Occipital lobe (tissue), 2 donors: ENCODE results near the gene SLC30A1. TPM values are rescaled to one million over a fixed set of nuclear protein-coding genes. Genes with fewer than 3 reads are reported as not detected.

Source experiments
- DNase-seq: peaks from one replicate; lab custom pipeline; 2025; lab: John Stamatoyannopoulos, UW
- total RNA-seq: library from RNA; depleted of rRNA; stranded (reverse); fragments of >200 nt; gene quantifications from one replicate; pipeline ENCODE4 v1.2.3, GENCODE V29; 2014

The SLC30A1 gene
- total RNA-seq, 1 donor from 2014 or later: 21.8 TPM

DNA sequence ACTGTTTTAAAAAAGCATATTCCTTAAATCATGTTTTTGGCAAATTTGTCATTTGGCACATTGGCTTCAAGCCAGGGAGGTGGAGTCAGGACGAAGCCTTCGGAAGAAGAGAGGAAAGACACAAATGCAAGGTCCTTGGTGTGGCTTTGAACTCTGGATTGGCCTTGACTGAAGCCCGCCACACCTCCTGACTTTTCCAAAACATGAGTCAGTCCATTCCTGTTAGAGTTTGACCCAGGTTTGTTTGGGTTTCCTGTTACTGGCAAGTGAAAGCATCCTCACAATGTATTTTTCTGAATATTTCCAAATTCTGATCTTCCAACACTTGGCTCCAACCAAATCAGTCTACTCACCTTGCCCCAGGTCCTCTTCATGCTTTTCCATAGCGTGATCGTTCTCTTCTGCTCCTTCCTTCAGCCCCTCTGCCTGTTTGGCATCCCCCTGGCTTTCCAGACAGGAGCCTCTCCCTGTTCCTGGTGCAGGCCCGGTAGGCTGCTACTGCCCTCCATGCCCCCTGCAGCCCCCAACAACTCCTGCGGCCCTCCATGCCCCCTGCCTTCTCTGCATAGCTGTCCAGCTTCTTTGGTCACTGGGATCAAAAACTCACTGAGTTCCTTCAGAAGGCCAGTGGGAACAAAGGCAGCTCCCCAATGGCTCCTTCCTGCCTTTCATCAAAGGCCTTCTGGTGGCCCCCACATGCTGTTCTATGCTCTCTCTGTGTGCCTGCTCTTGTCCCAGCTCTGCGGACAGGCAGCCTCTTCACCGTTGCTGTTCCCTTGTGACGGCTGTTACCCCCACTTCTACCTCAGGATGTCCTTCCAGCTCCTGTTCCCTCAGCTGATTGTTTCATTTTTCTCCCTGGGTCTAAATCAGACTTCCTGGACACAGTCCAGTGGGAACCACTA lies 30.4 kb upstream of the SLC30A1 start:
- DNase-seq: no peak

DNA sequence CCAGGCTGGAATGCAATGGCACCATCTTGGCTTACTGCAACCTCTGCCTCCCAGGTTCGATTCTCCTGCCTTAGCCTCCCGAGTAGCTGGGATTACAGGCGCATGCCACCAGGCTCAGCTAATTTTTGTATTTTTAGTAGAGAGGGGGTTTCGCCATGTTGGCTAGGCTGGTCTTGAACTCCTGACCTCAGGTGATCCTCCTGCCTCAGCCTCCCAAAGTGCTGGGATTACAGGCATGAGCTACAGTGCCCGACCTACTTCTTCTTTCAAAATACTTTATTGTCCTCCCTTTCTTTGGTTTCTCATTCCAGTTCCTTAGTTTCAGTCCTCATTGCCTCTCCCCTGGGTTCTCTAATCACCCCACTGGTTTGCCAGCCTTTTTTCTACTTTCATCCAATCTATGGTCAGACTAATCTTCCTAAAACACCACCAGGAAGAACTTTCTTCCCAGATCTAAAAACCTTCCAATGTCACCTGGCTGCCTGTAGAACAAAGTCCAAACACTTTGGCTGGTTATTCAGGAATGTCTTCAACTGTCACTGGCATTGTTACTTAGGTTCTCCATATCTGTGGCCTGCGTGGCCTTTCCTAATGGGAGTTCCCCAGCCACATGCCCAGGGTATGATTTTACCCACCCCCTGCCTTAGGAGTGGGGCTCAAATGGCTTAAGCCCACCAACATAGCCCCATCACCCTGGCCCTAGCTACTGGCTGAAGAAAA lies 29.0 kb upstream of the SLC30A1 start:
- DNase-seq: no peak

DNA sequence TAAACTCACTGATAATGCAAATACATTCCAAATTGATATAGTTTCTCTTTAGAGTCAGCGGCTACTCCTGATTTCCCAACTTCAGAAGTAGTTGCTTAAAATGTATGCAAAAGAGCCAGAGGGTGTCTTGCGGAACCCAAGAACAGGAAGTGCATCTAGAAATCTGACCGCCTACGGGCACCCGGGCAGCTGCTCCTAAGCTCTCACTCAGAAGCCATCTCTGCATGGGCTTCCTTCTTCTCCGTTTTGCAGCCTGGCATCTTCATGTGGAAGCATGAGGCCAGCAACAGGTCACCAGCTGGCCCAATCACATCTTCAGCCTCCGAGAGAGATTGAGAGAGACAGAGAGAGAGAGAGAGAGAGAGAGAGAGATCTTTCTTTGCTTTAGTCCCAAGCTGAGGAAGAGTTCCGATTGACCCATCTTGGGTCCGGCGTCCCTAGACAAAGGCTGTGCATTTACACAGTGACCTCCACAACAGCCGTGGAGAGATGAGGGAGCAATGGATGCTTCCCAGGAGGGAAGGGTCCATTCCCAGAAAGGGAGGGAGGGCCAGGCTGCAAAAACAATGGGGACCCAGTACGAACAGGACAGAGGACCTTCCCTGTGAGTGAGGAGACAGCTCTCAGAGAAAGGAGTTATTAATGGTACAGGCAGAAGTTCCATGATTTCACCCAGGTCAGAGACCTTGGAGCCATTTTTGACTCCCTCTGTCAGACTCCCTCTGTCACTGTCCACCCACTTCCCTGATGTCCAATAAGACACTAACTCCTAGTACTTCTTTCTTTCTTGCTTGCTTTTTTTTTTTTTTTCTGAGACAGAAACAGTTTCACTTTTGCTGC lies 28.2 kb upstream of the SLC30A1 start:
- DNase-seq: no peak

DNA sequence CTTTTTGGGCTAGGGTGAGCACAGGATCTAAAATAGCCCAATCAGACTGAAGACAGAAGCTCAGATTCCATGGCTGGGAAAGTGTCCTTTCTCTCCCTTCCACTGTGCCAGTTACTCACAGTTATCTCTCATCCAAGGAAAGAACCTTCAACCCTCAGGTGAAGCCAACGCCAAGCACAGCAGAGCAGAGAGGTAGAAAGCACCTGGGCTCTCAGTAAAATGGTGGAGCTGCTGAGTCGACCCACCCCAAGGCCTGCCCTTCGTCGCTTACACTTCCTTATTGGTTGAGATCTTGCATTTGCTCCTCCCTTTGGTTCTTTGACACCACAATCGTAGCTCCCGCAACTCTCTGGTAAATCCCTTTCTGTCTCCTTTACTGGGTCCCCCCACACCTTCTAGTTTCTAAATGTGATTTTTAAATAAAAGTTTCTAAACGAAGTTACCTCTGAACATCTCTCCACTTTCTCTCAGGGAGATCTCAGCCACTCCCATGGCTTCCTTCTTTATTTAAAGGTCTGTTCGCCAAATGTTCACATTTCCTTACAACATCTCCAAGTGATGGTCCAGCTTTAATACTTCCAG lies 27.5 kb upstream of the SLC30A1 start:
- no peak for DNase-seq

DNA sequence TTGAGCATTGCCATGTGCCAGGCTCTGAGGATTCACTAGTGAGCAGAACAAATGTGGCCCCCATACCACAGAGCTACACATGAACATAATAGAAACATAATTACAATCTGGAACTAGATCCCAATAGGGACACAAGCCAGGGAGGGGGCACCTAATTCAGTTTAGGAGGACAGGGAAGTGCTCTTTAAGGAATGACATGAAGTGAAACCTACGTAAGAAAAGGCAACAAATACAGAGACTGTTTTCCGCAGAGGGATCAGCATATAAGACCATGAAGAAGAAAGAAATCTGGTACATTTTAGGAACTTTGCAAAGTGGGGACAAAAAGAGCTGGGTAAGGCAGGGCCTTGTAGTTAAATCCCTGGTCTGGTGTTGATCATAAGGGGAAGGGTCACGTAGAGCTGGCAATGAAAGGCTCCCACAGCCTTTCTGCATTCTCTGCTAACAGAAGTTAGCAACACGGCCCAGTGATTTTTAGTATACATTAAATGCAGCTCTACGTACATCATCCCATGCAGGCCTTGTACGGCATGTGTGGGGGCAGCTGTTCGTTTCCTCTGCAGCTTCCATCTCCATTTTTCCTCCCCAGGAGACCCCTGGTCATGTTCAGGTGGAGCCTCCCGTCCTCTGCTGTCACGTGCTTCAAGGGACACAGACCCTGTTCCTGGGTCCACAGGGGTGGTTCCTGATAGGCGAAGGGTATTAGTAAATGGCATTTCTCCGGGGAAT lies 26.8 kb upstream of the SLC30A1 start:
- no peak for DNase-seq

DNA sequence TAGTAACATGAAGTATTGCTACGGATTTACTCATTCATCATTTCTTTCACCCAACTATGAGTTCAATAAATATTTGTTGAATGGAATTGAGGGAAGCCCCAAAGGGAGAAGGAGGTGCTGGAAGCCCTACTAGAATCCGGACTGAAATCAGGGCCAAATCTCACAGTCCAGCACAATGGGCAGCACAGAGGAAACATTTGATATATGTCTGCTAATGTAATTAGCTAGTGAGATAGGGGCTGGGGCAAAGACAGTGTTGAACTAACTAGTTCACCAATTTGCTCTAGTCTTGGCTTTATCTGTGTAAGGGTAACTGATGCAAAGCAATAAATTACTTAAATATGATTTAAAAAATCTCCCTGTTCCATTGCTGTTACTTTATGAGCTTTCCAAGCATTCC lies 26.1 kb upstream of the SLC30A1 start:
- DNase-seq: no peak

DNA sequence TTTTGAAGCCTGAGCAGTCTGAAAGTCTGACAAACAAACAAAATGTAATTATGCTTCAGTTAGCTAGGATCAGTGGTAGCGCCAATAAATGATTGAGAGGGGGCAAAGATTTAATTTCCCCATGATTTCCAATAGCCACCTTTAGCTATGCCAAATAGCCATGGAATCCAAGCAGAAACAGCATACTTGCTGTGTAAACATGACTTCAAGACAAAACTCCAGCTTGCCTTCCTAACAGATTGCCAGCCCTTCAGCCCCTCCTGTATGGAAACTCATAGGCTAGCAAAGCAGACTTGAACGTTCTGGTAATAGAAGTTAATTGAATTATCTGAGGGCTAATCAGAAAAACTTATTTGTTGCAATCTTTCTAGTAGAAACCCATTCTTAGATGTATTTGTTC lies 25.6 kb upstream of the SLC30A1 start:
- no peak for DNase-seq

DNA sequence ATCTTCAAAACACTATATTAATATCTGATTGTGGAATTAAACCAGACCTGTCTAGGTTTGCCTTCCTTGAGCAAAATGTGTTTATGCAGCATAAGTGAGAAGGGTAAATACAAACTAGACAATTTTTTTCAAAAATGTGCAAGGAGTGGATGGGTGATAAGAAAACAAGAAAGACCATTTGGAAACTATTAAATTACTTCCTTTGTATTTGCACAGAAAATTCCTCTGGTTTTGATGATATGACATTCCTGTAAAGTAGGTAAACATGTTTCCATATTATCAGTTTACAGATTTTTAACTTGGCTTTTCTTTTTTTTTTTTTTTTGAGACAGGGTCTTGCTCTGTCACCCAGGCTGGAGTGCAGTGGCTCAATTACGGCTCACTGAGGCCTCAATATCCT lies 24.8 kb upstream of the SLC30A1 start:
- DNase-seq: no peak

DNA sequence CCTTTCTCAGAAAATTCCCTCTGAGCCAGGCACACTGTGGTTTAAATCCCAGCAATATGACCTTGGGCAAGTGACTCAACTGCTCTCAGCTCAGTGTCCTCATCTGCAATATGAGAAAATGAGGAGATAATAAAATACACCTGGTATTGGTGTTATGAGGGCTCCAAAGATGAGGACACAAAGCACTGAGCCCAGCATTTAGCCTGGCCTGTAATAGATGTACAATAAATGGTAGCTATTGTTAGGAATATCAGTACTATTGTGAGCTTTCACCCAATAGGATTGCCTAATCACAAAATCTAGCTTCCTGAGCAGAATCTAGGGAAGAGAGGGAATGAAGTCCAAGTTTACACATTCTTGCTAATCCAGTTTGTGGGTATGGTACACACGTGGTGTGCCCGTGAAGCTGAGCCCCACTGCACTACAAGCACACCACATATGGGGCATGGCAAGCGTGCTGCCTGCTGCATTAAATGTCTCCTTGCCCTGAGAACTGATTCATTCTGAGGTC lies 24.3 kb upstream of the SLC30A1 start:
- no peak for DNase-seq

DNA sequence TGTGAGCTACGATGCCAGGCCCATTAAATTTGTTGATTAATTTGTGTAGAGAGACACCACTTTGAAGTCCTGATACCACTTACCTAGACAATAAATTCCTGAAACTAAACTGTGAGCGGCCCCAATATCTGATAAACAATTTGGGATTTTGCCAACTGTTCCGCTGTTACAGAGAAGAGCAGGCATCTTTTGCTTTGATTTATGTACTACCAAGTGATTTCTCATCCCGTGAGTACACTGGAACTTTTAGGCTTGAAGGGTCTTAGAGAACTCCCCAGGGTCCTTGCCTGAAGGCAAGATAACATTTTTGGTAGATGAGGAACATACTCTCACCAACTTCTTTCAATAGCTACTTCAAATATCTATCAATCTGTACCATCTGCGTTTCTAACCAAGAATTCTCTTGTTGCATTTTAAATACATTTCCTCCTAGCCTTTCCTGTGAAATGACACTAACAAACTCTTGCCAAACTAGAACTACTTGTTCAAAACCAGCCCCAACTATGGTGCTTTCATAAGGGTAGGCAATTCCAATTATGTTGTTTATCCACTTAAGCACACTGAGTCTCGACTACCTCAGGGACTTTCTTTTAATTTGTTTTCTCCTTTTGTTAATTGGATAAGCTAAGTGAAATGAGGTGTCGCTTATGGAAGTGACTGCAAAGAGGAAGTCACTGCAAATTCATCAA lies 23.2 kb upstream of the SLC30A1 start:
- no peak for DNase-seq

DNA sequence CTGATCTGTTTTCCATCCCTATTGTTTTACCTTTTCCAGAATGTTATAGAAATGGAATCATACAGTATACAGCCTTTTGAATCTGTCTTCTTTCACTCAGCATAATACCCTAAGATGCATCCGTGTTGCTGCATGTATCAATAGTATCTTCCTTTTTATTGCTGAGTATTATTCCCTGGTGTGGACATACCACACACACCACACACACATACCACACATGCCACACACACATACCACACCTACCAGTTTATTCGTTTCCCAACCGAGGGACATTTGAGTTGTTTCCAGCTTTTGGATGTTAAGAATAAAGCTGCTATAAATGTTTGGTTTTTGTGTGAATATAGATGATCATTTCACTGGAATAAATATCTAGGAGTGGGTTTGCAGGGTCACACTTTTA lies 22.2 kb upstream of the SLC30A1 start:
- no peak for DNase-seq

DNA sequence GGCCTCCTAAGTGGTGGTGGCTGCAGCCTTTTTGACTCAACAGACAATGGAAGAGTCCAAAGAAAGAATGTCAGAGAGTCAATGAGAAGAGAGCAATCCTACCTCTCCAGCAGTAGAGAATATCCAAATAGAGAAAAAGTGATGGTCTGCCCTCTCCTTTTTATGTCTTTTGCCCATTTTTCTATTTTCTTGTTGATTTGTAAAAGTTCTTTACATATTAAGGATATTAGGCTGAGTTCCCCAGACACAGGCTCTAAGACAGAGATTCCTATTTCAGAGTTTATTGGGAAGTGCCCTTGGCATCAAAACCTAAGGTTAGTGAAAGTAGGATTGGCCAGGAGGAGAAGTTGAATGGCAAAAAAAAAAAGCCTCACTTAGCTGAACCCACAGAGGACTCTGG lies 20.3 kb upstream of the SLC30A1 start:
- DNase-seq: no peak

DNA sequence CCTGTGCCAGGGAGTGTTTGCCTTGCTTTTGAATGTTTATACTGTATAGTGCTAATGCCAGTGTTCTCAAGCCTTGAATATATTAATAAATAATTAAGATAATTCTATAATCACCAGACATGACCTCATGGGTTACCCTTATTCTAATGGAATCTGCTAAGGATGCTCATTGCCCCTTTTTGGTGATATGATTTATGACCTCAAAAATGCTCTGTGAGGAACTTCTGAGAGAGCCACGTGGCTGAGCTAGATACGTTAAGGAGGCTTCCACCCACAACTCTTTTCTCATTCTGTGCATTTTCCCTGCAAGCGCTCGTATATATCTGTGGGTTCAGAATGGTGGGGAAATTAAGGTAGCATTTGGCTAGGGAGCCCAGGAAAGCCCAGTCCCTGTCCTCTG lies 19.6 kb upstream of the SLC30A1 start:
- no peak for DNase-seq

DNA sequence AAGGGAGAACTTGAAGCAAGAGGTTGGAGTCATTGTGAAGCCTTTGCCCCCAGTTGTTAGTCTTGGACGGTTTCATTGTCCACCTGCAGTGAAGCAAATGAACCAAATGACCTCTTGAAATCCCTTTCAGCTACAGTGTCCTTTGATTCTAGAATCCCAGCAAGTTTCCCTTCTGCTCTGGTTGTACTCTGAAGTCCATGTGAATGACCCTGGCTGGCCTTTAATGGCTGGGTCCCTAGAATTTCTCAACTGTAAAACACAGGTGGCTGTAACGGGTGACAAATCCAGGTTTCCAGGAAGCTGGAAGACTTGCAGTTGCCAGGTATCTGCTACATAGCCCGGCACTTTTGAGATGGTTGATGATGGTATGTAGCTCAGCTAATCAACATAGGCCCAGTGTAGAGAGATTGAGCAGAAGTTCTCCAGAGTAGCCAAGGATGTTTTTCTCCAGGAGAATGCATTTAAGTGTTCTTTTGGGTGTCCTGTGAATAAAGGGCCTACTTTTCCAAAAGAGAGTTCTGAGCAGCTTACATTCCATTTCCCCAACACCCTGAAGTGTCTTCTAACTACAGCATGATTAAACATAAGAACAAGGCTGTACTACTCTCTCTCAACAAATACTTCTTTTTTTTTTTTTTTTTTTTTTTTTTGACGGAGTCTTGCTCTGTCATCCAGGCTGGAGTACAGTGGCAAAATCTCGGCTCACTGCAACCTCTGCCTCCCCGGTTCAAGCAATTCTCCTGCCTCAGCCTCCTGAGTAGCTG lies 17.6 kb upstream of the SLC30A1 start:
- DNase-seq: no peak

DNA sequence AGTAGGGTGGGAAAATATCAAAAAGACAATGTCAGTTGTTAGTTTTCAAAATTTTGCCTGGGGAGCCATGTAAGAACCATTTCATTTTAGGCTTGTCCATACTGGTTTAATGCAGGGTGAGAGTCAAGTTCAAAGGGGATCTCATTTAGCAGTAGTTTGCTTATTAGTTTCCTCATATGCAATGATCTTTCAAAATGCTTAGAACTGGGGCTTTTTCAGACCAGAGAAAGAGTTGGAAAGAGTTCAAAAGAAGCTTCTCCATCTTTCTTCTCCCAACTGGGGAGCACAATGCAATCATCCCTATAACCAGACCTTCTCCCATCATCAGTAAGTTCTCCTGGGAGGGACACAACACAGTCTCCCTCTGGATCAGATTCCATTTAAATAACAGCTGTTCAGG lies 16.5 kb upstream of the SLC30A1 start:
- no peak for DNase-seq

DNA sequence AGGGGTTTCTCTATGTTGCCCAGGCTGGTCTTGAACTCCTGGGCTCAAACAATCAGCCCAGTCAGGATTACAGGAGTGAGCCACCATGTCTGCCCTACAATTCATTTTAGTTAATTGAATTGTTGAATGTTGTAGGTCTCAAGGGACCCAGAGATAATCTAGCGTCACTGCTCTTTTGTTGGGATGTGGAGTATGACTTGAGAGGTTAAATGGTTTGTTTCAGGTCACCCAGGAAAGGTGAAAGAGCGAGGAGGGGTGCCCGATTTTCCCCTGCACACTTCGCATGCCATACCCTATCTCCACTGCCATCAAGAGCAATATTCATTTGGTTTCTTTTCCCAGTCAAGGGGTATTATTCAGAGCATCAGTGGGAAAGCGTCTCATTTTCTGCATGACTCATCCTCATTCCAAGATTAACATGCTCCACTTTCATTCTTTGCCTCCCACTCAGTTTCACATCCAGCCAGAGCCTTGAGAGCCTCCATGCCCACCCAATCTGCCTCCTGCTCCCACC lies 13.1 kb upstream of the SLC30A1 start:
- DNase-seq: peak; percentile 20

DNA sequence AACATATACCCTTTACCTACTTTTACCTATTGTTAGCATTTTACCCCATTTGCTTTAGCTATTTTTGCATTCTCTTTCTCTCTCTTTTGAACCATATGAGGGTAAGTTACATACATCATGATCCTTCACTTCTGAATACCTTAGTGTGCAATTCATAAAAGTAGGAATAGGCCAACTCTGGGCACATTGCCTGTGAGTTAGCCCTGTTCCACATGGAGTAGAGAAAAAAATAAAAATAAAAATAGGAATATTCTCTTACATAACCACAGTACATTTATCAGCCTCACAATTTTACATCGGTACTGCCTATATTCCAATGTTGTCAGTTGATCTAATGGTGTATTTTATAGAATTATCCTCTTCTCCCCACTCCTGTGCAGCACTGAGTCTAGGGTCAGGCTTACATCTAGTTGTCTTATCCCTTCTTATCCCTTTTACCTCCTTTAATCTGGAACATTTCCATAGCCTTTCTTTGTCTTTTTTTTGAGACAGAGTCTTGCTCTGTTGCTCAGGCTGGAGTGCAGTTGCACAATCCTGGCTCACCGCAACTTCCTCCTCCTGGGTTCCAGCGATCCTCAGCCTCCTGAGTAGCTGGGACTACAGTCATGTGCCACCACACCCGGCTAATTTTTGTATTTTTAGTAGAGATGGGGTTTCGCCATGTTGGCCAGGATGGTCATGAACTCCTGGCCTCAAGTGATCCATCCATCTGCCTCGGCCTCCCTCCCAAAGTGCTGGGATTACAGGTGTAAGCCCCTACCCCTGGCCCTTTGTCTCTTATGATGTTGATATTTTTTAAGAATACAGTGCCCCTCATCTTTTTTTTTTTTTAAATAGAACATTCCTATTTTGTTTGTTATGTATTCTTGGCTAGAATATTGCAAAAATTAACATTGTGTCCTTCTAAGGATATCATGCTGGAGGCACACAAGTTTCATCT lies 11.1 kb upstream of the SLC30A1 start:
- no peak for DNase-seq

DNA sequence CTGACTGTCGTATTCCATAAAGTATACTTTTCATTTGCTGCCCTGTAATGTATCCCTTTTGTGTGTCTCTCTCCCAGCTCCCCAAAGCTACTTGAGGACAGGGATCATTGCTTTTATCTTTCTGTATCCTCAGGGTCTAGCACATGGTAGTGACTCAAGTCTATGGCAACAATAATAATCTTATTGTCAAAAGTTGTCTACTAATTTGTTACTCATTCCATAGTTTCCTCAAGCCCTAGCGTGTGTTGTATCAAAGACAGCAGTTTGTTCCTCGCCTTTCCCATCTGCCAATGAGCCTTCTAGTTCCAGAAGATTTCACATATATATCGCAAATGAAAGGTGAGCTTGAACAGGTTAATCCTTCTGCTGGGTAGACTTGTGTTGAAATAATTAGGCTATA lies 9.8 kb upstream of the SLC30A1 start:
- DNase-seq: no peak
